ENCODE results near the gene DDB1.

GRCh38 chr11:61337706-61338470 lies 5.0 kb upstream of the DDB1 start:
- TF ChIP-seq, protein P1, sequence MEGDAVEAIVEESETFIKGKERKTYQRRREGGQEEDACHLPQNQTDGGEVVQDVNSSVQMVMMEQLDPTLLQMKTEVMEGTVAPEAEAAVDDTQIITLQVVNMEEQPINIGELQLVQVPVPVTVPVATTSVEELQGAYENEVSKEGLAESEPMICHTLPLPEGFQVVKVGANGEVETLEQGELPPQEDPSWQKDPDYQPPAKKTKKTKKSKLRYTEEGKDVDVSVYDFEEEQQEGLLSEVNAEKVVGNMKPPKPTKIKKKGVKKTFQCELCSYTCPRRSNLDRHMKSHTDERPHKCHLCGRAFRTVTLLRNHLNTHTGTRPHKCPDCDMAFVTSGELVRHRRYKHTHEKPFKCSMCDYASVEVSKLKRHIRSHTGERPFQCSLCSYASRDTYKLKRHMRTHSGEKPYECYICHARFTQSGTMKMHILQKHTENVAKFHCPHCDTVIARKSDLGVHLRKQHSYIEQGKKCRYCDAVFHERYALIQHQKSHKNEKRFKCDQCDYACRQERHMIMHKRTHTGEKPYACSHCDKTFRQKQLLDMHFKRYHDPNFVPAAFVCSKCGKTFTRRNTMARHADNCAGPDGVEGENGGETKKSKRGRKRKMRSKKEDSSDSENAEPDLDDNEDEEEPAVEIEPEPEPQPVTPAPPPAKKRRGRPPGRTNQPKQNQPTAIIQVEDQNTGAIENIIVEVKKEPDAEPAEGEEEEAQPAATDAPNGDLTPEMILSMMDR (IDR thresholded peaks at IDR 0.05 in 4 of 5, conservative IDR thresholded peaks at IDR 0.05 in 1 of 5) = no peak
- no peak for TF ChIP-seq POLR2A (IDR thresholded peaks at IDR 0.05)

Data from gastrocnemius medialis (tissue), 4 donors.